ENCODE data around the gene ATPAF1. TPM values are rescaled to one million over a fixed set of nuclear protein-coding genes. Genes with fewer than 3 reads are reported as not detected.

Gene ATPAF1
- total RNA-seq, 1 donor from 2014 or later: 19.3 TPM

- FAIRE-seq: no peak
- H3K4me1 Mint-ChIP-seq (ENCODE audit: low read depth, unreplicated experiment): no peaks in the 10 kb centered on the region
- no peak overlapping the region for H3K4me2 ChIP-seq (ENCODE audit: low read length)
Observed at GRCh38 chr1:46659307-46659870, 8.8 kb downstream of the ATPAF1 start.

DNA sequence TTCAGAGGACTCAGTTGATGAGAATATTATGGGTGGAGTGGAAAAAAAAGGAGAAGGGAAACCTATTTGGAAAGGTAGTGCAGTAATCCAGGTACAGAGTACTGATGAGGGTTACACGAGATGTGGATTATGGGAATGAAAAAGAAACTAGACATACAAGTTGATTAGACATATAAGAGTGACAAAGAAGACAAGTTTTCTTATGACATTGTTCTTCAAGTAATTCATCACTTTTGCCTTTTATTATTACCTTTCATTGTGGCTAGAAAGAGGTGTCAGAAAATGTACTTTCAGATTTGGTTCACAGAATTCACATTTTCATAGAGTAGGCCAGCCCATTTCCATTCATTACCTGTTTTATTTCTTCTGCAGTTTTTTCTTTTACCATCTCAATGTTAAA lies 10.4 kb downstream of the ATPAF1 start:
- Histone ChIP-seq H3K36me3 (ENCODE audit: insufficient read depth, low read length) (peaks cover 6% of the 10 kb centered on the region), H2AFZ (ENCODE audit: low read depth, low read length) (no peak overlapping the region), H4K20me1 (ENCODE audit: insufficient read depth, low read length) (no peaks in the 10 kb centered on the region), H3K79me2 (ENCODE audit: insufficient read depth, low read length) (no peaks in the 10 kb centered on the region), H3K4me3 (ENCODE audit: insufficient read depth, low read depth, low read length) (no peak overlapping the region), H3K27ac (ENCODE audit: low read depth, low read length) (no peak overlapping the region), H3K4me1 (ENCODE audit: insufficient read depth, low read length) (no peaks in the 10 kb centered on the region), H3K9ac (ENCODE audit: low read length) (no peak overlapping the region), H3K4me2 (ENCODE audit: low read length) (no peak overlapping the region), H3K9me3 (ENCODE audit: insufficient read depth, low read depth, low read length) (no peaks in the 10 kb centered on the region), H3K27me3 (ENCODE audit: insufficient read depth, low read length) (no peaks in the 10 kb centered on the region)
- DNase-seq (ENCODE audit: low read depth) (no peak), FAIRE-seq (no peak)
- no peak overlapping the region for H3K4me3 Mint-ChIP-seq (ENCODE audit: unreplicated experiment)
- no peaks in the 10 kb centered on the region for H3K9me3 Mint-ChIP-seq (ENCODE audit: unreplicated experiment)
- peaks cover 12% of the 10 kb centered on the region for H3K4me1 Mint-ChIP-seq (ENCODE audit: low read depth, unreplicated experiment)
- peaks cover 9% of the 10 kb centered on the region for H3K36me3 Mint-ChIP-seq (ENCODE audit: low read depth, unreplicated experiment)
- no peaks in the 10 kb centered on the region for H3K27me3 Mint-ChIP-seq (ENCODE audit: low read depth, unreplicated experiment)
- TF ChIP-seq EZH2 (IDR thresholded peaks at IDR 0.05; ENCODE audit: insufficient read depth, low read length): no peak
- TF ChIP-seq, protein P1, sequence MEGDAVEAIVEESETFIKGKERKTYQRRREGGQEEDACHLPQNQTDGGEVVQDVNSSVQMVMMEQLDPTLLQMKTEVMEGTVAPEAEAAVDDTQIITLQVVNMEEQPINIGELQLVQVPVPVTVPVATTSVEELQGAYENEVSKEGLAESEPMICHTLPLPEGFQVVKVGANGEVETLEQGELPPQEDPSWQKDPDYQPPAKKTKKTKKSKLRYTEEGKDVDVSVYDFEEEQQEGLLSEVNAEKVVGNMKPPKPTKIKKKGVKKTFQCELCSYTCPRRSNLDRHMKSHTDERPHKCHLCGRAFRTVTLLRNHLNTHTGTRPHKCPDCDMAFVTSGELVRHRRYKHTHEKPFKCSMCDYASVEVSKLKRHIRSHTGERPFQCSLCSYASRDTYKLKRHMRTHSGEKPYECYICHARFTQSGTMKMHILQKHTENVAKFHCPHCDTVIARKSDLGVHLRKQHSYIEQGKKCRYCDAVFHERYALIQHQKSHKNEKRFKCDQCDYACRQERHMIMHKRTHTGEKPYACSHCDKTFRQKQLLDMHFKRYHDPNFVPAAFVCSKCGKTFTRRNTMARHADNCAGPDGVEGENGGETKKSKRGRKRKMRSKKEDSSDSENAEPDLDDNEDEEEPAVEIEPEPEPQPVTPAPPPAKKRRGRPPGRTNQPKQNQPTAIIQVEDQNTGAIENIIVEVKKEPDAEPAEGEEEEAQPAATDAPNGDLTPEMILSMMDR (IDR thresholded peaks at IDR 0.05; ENCODE audit: insufficient read depth, low read depth, low read length): no peak
- H3K27ac Mint-ChIP-seq (ENCODE audit: unreplicated experiment): no peak overlapping the region

More at GRCh38 chr1:46659307-46659870, 8.8 kb downstream of the ATPAF1 start:
- Histone ChIP-seq H3K79me2 (ENCODE audit: insufficient read depth, low read length) (no peaks in the 10 kb centered on the region), H3K4me3 (ENCODE audit: insufficient read depth, low read depth, low read length) (no peak overlapping the region), H3K9me3 (ENCODE audit: insufficient read depth, low read depth, low read length) (no peaks in the 10 kb centered on the region), H3K9ac (ENCODE audit: low read length) (no peak overlapping the region), H3K27ac (ENCODE audit: low read depth, low read length) (no peak overlapping the region), H3K36me3 (ENCODE audit: insufficient read depth, low read length) (peaks cover 6% of the 10 kb centered on the region), H3K4me1 (ENCODE audit: insufficient read depth, low read length) (no peaks in the 10 kb centered on the region), H3K27me3 (ENCODE audit: insufficient read depth, low read length) (no peaks in the 10 kb centered on the region), H4K20me1 (ENCODE audit: insufficient read depth, low read length) (no peaks in the 10 kb centered on the region), H2AFZ (ENCODE audit: low read depth, low read length) (no peak overlapping the region)
- TF ChIP-seq EZH2 (IDR thresholded peaks at IDR 0.05; ENCODE audit: insufficient read depth, low read length): no peak
- TF ChIP-seq, protein P1 (IDR thresholded peaks at IDR 0.05; ENCODE audit: insufficient read depth, low read depth, low read length): no peak
- H3K9me3 Mint-ChIP-seq (ENCODE audit: unreplicated experiment): no peaks in the 10 kb centered on the region
- no peak overlapping the region for H3K4me3 Mint-ChIP-seq (ENCODE audit: unreplicated experiment)
- no peak for DNase-seq (ENCODE audit: low read depth)
- H3K27ac Mint-ChIP-seq (ENCODE audit: unreplicated experiment): no peak overlapping the region
- H3K27me3 Mint-ChIP-seq (ENCODE audit: low read depth, unreplicated experiment): no peaks in the 10 kb centered on the region
- H3K36me3 Mint-ChIP-seq (ENCODE audit: low read depth, unreplicated experiment): peaks cover 11% of the 10 kb centered on the region

- no peak overlapping the region for H3K27ac Mint-ChIP-seq (ENCODE audit: unreplicated experiment)
- no peak for FAIRE-seq
- Histone ChIP-seq H4K20me1 (ENCODE audit: insufficient read depth, low read length) (no peaks in the 10 kb centered on the region), H3K79me2 (ENCODE audit: insufficient read depth, low read length) (no peaks in the 10 kb centered on the region), H3K4me1 (ENCODE audit: insufficient read depth, low read length) (no peaks in the 10 kb centered on the region), H3K9ac (ENCODE audit: low read length) (no peak overlapping the region), H3K36me3 (ENCODE audit: insufficient read depth, low read length) (peaks cover 10% of the 10 kb centered on the region), H3K9me3 (ENCODE audit: insufficient read depth, low read depth, low read length) (no peaks in the 10 kb centered on the region), H3K27ac (ENCODE audit: low read depth, low read length) (no peak overlapping the region), H2AFZ (ENCODE audit: low read depth, low read length) (no peak overlapping the region), H3K27me3 (ENCODE audit: insufficient read depth, low read length) (no peaks in the 10 kb centered on the region), H3K4me2 (ENCODE audit: low read length) (no peak overlapping the region), H3K4me3 (ENCODE audit: insufficient read depth, low read depth, low read length) (no peak overlapping the region)
- H3K4me3 Mint-ChIP-seq (ENCODE audit: unreplicated experiment): no peak overlapping the region
- peaks cover 11% of the 10 kb centered on the region for H3K36me3 Mint-ChIP-seq (ENCODE audit: low read depth, unreplicated experiment)
- DNase-seq (ENCODE audit: low read depth): no peak
- no peaks in the 10 kb centered on the region for H3K27me3 Mint-ChIP-seq (ENCODE audit: low read depth, unreplicated experiment)
- no peaks in the 10 kb centered on the region for H3K9me3 Mint-ChIP-seq (ENCODE audit: unreplicated experiment)
- TF ChIP-seq, protein P1 (IDR thresholded peaks at IDR 0.05; ENCODE audit: insufficient read depth, low read depth, low read length): no peak
- H3K4me1 Mint-ChIP-seq (ENCODE audit: low read depth, unreplicated experiment): peaks cover 12% of the 10 kb centered on the region
Observed at GRCh38 chr1:46656643-46657042, 11.5 kb downstream of the ATPAF1 start.
